Measurements from ENCODE around the gene RBM22. TPM values are rescaled to one million over a fixed set of nuclear protein-coding genes. Genes with fewer than 3 reads are reported as not detected.
"Not testable (repeated sequence)": the region's sequence is repeated elsewhere in the genome, so short reads cannot be mapped to it uniquely, and the experiment has no call there.

The RBM22 gene
- 26.9 TPM for total RNA-seq
- long read RNA-seq, transcript RBM22-201 (11 exons, 2,342 nt), result major isoform, 48 of 61 reads
- long read RNA-seq, partial matches to known transcripts, result 5 of 61 reads
- long read RNA-seq, other reads (novel, unspliced or antisense), result 7 of 61 reads

GRCh38 chr5:150700594-150701377, at the start of gene RBM22:
Gene RBM22, minus strand, starts transcription at chr5:150701062. Its CDS starts 77 bp downstream, at chr5:150700985.
- DNase-seq (peak; percentile 97), ATAC-seq (ENCODE audit: poor library complexity) (peak; percentile 100)
- intact Hi-C loops (cut with DNase I), result no loop called here

GRCh38 chr5:150750469-150750868, 49.6 kb upstream of the RBM22 start:
- DNase-seq (no peak), ATAC-seq (ENCODE audit: poor library complexity) (no peak)
- intact Hi-C loops (cut with DNase I), result no loop called here

GRCh38 chr5:150743142-150743488, 42.3 kb upstream of the RBM22 start:
- intact Hi-C loops (cut with DNase I); ATAC-seq (ENCODE audit: poor library complexity); DNase-seq: not testable (repeated sequence)

- peak; percentile 56 for ATAC-seq (ENCODE audit: poor library complexity)
- intact Hi-C loops (cut with DNase I); DNase-seq: not testable (repeated sequence)
These were observed 41.7 kb upstream of the RBM22 start for GRCh38 chr5:150742455-150743141.

GRCh38 chr5:150740992-150741391, 40.1 kb upstream of the RBM22 start:
- intact Hi-C loops (cut with DNase I), result no loop called here
- ATAC-seq (ENCODE audit: poor library complexity) (no peak), DNase-seq (no peak)

- DNase-seq (no peak), ATAC-seq (ENCODE audit: poor library complexity) (no peak)
- intact Hi-C loops (cut with DNase I), result no loop called here
These were observed 38.0 kb upstream of the RBM22 start for GRCh38 chr5:150738862-150739261.

- intact Hi-C loops (cut with DNase I), result no loop called here
- DNase-seq (peak; percentile 75), ATAC-seq (ENCODE audit: poor library complexity) (peak; percentile 65)
These were observed 33.9 kb upstream of the RBM22 start for GRCh38 chr5:150734579-150735384.

- ATAC-seq (ENCODE audit: poor library complexity) (peak; percentile 63), DNase-seq (no peak)
- intact Hi-C loops (cut with DNase I), result no loop called here
These were observed 30.9 kb upstream of the RBM22 start for GRCh38 chr5:150731669-150732242.

- intact Hi-C loops (cut with DNase I), result no loop called here
- no peak for ATAC-seq (ENCODE audit: poor library complexity)
These were observed 29.0 kb upstream of the RBM22 start for GRCh38 chr5:150729859-150730258.

GRCh38 chr5:150723845-150724244, 23.0 kb upstream of the RBM22 start:
- DNase-seq (no peak), ATAC-seq (ENCODE audit: poor library complexity) (no peak)
- intact Hi-C loops (cut with DNase I), result no loop called here

More at GRCh38 chr5:150729859-150730258, 29.0 kb upstream of the RBM22 start:
- no peak for DNase-seq

- intact Hi-C loops (cut with DNase I), result loop anchor here (5.0 kb wide), 1 partner anchor 148 kb away; no protein-coding TSS in a partner anchor
- DNase-seq (no peak), ATAC-seq (ENCODE audit: poor library complexity) (no peak)
These were observed 9.3 kb upstream of the RBM22 start for GRCh38 chr5:150710165-150710564.

- no peak for DNase-seq
- intact Hi-C loops (cut with DNase I), result no loop called here
- ATAC-seq (ENCODE audit: poor library complexity), result no peak
These were observed 6.0 kb upstream of the RBM22 start for GRCh38 chr5:150706776-150707390.

- ATAC-seq (ENCODE audit: poor library complexity) (no peak), DNase-seq (no peak)
- intact Hi-C loops (cut with DNase I), result no loop called here
These were observed 2.9 kb upstream of the RBM22 start for GRCh38 chr5:150703762-150704161.

GRCh38 chr5:150700246-150700593, 642 bp downstream of the RBM22 start:
- no peak for ATAC-seq (ENCODE audit: poor library complexity)
- no peak for DNase-seq
- intact Hi-C loops (cut with DNase I), result no loop called here

- DNase-seq (no peak), ATAC-seq (ENCODE audit: poor library complexity) (no peak)
- intact Hi-C loops (cut with DNase I), result no loop called here
These were observed 6.2 kb downstream of the RBM22 start for GRCh38 chr5:150694612-150695011.

GRCh38 chr5:150692276-150692675, 8.6 kb downstream of the RBM22 start:
- DNase-seq (no peak), ATAC-seq (ENCODE audit: poor library complexity) (no peak)
- intact Hi-C loops (cut with DNase I), result no loop called here

GRCh38 chr5:150690760-150691159, 10.1 kb downstream of the RBM22 start:
- intact Hi-C loops (cut with DNase I), result no loop called here
- no peak for ATAC-seq (ENCODE audit: poor library complexity)
- no peak for DNase-seq

GRCh38 chr5:150689120-150689519, 11.7 kb downstream of the RBM22 start:
- ATAC-seq (ENCODE audit: poor library complexity), result no peak
- intact Hi-C loops (cut with DNase I), result no loop called here
- DNase-seq, result no peak
